ENCODE results near the gene ZBTB44.

GRCh38 chr11:130192845-130193267, 121.9 kb downstream of the ZBTB44 start:
- TF ChIP-seq CTCF (conservative IDR thresholded peaks at IDR 0.05; ENCODE audit: low read depth, low read length) (no peak), EZH2 (IDR thresholded peaks at IDR 0.05; ENCODE audit: low read length, unreplicated experiment) (no peak), EZH2phosphoT487 (IDR thresholded peaks at IDR 0.05; ENCODE audit: borderline replicate concordance, low read length) (no peak)

All from PC-3 (cell line).